H1 (cell line): Measurements from ENCODE around the gene ERCC1. TPM values are rescaled to one million over a fixed set of nuclear protein-coding genes. Genes with fewer than 3 reads are reported as not detected.

Experiments
- SIN3A ChIP-seq, 2 experiments: IDR thresholded peaks in 1 of 2; conservative IDR thresholded peaks in 1 of 2; 2 replicates each; pipeline ENCODE4 v1.6.1; 2011 to 2012; ENCODE audit warnings: low read length in 2 of 2, improper control_type of control experiment in 1 of 2, low read depth in 1 of 2, mild to moderate bottlenecking in 1 of 2
- polyA plus RNA-seq, 7 experiments: library from polyadenylated mRNA; depleted of rRNA in 3 of 7; stranded (reverse) in 5 of 7; unstranded in 2 of 7; fragments of >200 nt in 5 of 7; fragments of 200-250 nt in 2 of 7; gene quantifications; 1 replicate in 5 of 7; 2 replicates in 1 of 7; 4 replicates in 1 of 7; pipeline versions ENCODE4 v1.2.1 to v1.2.3, GENCODE V29; 2011 to 2013; ENCODE audit warnings: missing spikeins in 2 of 7, mixed read lengths in 2 of 7
- total RNA-seq: library from RNA; stranded (reverse); fragmentation: NEBNext Ultra II Directional; extraction: Animal tissue kit (Norgen Biotek cat#: 25700); gene quantifications from 2 replicates; pipeline ENCODE4 v1.2.1, GENCODE V29; 2021

ERCC1 gene
- total and polyA plus RNA-seq, 2 of the 8 experiments (the other 6 are each of a cell fraction or from before 2014, with no cell fraction given), result 44.7 to 94.2 TPM

DNA sequence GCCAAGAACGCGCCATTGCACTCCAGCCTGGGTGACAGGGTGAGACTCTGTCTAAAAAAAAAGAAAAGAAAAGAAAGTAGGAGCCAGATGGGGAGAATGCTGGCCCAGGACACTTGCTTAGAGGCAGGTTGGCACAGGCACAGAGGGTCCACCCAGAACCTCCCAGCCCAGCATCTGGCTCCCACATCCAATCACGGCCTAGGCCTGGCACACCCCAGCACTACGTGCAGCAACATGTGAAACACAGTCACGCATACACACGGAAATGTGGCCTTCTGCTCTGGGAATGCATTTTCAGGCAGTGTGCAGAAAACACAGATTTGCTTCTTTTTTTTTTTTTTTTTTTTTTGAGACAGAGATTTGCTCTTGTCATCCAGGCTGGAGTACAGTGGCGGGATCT is 23.2 kb upstream of the ERCC1 start (continued):
- TF ChIP-seq SIN3A (conservative IDR thresholded peaks at IDR 0.05 in 1 of 2, IDR thresholded peaks at IDR 0.05 in 1 of 2; ENCODE audit: low read depth in 1 of 2, low read length in 2 of 2), result no peak
